NT2/D1 (cell line): Measurements from ENCODE around the gene PCED1B.

Experiments used
- SUZ12 ChIP-seq: IDR thresholded peaks from 2 replicates; pipeline ENCODE4 v1.6.1; 2011; ENCODE audit not compliant: insufficient read length, insufficient read depth; ENCODE audit errors: extremely low read depth
- ZNF274 ChIP-seq: IDR thresholded peaks from 2 replicates; pipeline ENCODE4 v1.6.1; 2011; ENCODE audit warnings: mild to moderate bottlenecking, low read depth, low read length

DNA sequence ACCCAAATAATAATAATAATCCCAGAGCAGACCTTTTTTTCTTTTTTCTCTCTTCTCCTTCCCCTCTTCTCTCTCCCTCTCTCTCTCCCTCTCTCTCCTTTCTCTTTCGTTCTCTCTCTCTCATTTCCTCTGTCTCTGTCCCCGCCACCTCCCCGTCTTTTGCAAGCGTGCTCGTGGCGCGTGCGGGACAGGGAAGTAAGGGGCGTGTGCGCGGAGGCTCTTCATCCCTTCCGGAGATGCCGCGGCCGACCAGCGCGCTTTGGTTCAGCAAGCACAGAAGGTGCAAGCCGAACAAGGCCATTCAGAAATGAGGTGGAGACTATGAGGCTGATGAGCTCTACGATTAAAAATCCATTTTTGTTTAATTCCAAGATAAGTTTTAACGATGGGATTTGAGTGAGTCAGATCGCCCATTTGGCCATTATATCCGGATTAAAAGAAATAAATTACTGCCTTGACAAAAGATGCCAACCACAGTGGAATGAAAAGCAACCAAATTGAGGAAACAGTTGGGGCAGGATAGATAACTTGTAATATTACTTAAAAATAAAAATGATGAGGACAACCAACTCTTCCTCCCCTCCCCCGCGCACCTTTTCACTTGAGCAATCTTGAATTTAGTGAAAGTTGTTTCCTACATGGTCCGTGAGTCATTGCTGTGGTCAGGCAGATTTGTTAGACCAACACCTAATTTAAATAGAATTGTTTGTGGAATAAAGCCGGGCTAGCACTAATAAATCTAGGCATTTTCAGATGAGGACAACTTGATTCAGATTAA is 1.5 kb downstream of the PCED1B start:
- TF ChIP-seq SUZ12 (no peak), ZNF274 (no peak)
